Tibial artery (tissue), 4 donors: ENCODE data around the gene PRKAG3.

Experiments
- DNase-seq, 2 donors: peaks; one replicate each; pipeline ENCODE4 v3.0.0-alpha.2; 2019
- H3K27ac ChIP-seq, 2 donors: fragments of 200-600 bp; sonication (generic) in 1 of 2; 1 replicate in 1 of 2; 2 replicates in 1 of 2; pipeline ENCODE4 v1.5.1; 2018 to 2019; ENCODE audit warnings: mild to moderate bottlenecking in 1 of 2
- H3K27me3 ChIP-seq, 2 donors: fragments of 200-600 bp; sonication (generic) in 1 of 2; one replicate each; pipeline versions ENCODE4 v1.5.1 to v1.6.0; 2016 to 2019
- H3K36me3 ChIP-seq, 3 donors: fragments of 200-600 bp; sonication (generic) in 2 of 3; one replicate each; pipeline ENCODE4 v1.5.1; 2016 to 2019; ENCODE audit warnings: mild to moderate bottlenecking in 2 of 3
- H3K4me1 ChIP-seq, 4 donors: fragments of 200-600 bp; sonication (generic) in 2 of 4; 1 replicate in 3 of 4; 2 replicates in 1 of 4; pipeline ENCODE4 v1.5.1; 2016 to 2019
- H3K4me3 ChIP-seq, 2 donors: fragments of 200-600 bp; sonication (generic) in 1 of 2; 1 replicate in 1 of 2; 2 replicates in 1 of 2; pipeline ENCODE4 v1.5.1; 2018 to 2019; ENCODE audit warnings: mild to moderate bottlenecking in 2 of 2
- H3K9me3 ChIP-seq, 3 donors: fragments of 200-600 bp; sonication (generic) in 1 of 3; one replicate each; pipeline ENCODE4 v1.5.1; 2016 to 2019
- CTCF ChIP-seq, 2 experiments: fragments of 200-600 bp in 1 of 2; fragments of 450-650 bp in 1 of 2; IDR thresholded peaks; one replicate each; pipeline ENCODE4 v1.5.1; 2017 to 2019; ENCODE audit warnings: antibody characterized with exemption in 2 of 2, mild to moderate bottlenecking in 1 of 2, moderate library complexity in 1 of 2
- intact Hi-C: fragments of 100-400 bp; cut with DNase I; formaldehyde crosslinking; loops from one replicate; pipeline ENCODE4 v1.15.0; 2023; ENCODE audit warnings: low total_unique reads

The PRKAG3 gene

DNA sequence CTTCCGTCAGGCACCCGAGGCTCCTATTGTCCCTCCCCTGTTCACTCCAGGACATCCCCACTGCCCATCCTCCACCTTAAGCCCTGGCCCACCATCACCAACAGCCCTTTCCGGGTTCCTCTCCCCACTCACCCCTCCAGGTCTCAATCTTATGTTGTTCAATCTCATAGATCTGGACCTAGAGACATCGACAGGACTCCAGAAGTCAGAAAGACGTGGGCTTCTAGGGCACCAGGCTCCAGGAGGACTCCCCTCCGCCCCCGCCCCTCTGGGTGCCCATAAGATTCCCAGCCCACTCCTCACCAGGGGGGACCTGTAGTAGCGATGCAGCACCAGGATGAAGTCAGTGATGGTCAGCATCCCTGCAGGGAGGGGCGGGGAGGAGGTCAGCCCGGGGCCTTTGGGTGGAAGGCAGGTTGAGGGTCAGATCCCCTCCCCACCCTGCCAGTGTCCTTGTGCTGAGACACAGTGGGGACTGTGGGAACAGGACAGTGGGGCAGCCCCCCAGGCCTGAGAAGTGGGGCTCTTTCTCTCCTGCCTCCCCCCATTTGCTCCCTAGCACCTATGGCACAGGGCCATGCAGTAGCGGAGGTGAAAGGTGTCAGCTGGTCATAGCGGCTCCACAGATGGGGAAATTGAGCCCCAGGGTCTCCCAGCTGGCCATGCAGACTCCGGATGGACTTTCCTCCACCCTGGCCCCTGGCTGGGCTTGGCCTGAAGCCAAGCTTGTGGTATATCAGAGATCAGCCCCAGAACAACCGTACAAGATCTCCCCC, 3.7 kb downstream of the PRKAG3 start:
- intact Hi-C loops = no loop called here
- Histone ChIP-seq H3K27me3 (no peaks in the 10 kb centered on the region), H3K4me3 (no peak overlapping the region), H3K36me3 (no peaks in the 10 kb centered on the region), H3K27ac (no peak overlapping the region), H3K4me1 (peaks cover 0 to 30% (median 19%) of the 10 kb centered on the region in 4 donors), H3K9me3 (no peaks in the 10 kb centered on the region)
- no peak for TF ChIP-seq CTCF (IDR thresholded peaks at IDR 0.05)
- DNase-seq = no peak

GRCh38 chr2:218826791-218827190, 4.8 kb downstream of the PRKAG3 start:
- intact Hi-C loops = no loop called here
- Histone ChIP-seq H3K36me3 (no peaks in the 10 kb centered on the region), H3K27ac (no peak overlapping the region), H3K4me3 (no peak overlapping the region), H3K4me1 (peaks cover 0 to 19% (median 8%) of the 10 kb centered on the region in 4 donors), H3K27me3 (no peaks in the 10 kb centered on the region), H3K9me3 (no peaks in the 10 kb centered on the region)
- no peak for TF ChIP-seq CTCF (IDR thresholded peaks at IDR 0.05)
- peak in 1 of 2 donors; percentile 46 for DNase-seq

DNA sequence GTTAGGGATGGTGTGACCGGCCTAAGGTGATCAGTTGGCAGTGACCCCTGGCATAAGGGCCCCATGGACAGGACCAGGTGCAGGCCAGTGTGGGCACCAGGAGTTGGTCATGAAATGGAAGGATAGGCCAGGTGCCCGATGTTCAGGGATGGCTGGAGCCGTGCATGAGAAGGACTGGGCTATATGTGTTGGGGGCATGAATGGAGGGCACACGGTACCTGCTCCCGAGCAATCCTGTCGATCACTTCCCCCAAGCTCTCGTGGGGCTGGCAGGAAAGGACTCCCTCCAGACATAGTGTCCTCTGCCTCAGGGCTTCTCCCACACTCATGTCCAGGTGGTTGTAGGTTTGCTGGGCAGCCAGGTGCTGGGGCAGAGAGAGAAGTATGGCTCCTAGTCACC, 7.6 kb downstream of the PRKAG3 start:
- intact Hi-C loops = no loop called here
- H3K4me1 ChIP-seq = no peaks in the 10 kb centered on the region
- no peak overlapping the region for H3K4me3 ChIP-seq
- H3K9me3 ChIP-seq = no peaks in the 10 kb centered on the region
- DNase-seq = no peak
- H3K36me3 ChIP-seq = peaks cover 0 to 20% (median 7%) of the 10 kb centered on the region in 3 donors
- TF ChIP-seq CTCF (IDR thresholded peaks at IDR 0.05) = no peak
- H3K27ac ChIP-seq = no peak overlapping the region
- no peaks in the 10 kb centered on the region for H3K27me3 ChIP-seq

GRCh38 chr2:218823196-218823855, 8.3 kb downstream of the PRKAG3 start:
- H3K27me3 ChIP-seq = no peaks in the 10 kb centered on the region
- H3K36me3 ChIP-seq = peaks cover 0 to 27% (median 12%) of the 10 kb centered on the region in 3 donors
- no peak overlapping the region for H3K4me3 ChIP-seq
- no peak for DNase-seq
- H3K9me3 ChIP-seq = no peaks in the 10 kb centered on the region
- intact Hi-C loops = no loop called here
- no peak for TF ChIP-seq CTCF (IDR thresholded peaks at IDR 0.05)
- no peaks in the 10 kb centered on the region for H3K4me1 ChIP-seq
- no peak overlapping the region for H3K27ac ChIP-seq

DNA sequence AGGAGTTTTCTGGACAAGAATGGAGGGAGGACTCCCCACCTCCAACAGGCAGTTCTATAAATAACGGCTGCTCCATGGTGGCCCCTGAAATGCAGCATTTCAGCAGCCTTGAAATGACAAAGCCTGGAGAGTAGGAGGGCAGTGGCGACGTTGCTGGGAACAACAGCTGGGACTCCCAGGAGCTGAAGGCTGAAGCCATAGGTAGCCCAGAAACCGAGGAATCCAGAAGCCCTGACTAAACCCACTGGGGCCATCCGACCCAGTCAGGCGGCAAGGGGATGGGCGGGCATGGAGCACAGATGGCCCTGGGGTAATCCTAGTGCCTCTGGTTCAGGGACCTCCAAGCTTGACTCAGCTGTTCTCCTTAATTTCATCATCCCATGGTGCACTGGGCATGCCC, 9.0 kb downstream of the PRKAG3 start:
- Histone ChIP-seq H3K4me1 (no peaks in the 10 kb centered on the region), H3K9me3 (no peaks in the 10 kb centered on the region), H3K27ac (no peak overlapping the region), H3K4me3 (no peak overlapping the region), H3K27me3 (no peaks in the 10 kb centered on the region), H3K36me3 (peaks cover 0 to 34% (median 12%) of the 10 kb centered on the region in 3 donors)
- intact Hi-C loops = no loop called here
- no peak for TF ChIP-seq CTCF (IDR thresholded peaks at IDR 0.05)
- no peak for DNase-seq
